Measurements from ENCODE around the gene SPTBN2. TPM values are rescaled to one million over a fixed set of nuclear protein-coding genes. Genes with fewer than 3 reads are reported as not detected.

Gene SPTBN2
- total RNA-seq, 1 experiment from 2014 or later = 0.57 TPM

DNA sequence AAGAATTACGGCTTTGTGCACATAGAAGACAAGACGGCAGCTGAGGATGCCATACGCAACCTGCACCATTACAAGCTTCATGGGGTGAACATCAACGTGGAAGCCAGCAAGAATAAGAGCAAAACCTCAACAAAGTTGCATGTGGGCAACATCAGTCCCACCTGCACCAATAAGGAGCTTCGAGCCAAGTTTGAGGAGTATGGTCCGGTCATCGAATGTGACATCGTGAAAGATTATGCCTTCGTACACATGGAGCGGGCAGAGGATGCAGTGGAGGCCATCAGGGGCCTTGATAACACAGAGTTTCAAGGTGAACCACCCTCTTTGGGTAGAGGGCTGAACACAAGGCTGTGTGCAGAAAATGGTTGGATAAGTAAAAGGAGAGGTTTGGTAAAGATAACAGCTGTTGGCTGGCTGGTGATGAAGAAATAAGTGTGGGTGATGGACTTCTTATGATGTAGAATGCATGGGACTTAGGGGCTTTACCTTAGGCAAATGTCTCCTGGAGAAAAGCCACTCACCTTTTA, 89.1 kb downstream of the SPTBN2 start:
- peak; percentile 18 for DNase-seq (ENCODE audit: low read depth)

DNA sequence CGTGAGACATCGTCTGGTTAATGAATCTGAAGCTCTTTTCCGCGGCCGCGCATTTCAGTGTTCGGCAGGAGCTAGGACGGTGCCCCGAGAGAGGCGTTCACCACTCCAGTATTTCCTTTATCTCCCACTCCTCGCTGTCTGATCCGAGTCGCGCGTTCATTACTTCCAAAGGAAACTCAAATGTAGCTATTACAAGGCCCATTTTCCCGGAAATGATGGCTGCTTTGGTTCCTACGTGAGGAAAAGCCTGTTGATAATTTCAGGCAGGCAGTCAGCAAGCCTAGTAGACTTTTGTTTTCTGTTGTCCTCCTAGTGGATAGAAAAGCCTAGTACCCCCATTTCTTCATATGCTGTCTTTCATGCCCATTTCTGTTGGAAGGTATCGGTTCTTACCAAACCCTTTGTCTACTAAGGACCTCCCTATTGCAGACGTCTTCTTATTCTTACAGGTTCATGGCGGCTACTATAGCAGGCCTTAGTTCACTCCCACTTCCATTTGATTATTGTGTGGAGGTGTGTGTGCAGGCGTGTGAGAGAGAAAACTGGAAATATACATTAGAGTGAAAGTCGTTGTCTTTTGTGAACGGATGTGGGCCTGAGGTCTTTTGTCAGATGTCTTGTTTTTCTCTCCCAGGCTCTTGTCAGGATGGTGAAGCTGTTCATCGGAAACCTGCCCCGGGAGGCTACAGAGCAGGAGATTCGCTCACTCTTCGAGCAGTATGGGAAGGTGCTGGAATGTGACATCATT, 89.8 kb downstream of the SPTBN2 start:
- peak; percentile 53 for DNase-seq (ENCODE audit: low read depth)

DNA sequence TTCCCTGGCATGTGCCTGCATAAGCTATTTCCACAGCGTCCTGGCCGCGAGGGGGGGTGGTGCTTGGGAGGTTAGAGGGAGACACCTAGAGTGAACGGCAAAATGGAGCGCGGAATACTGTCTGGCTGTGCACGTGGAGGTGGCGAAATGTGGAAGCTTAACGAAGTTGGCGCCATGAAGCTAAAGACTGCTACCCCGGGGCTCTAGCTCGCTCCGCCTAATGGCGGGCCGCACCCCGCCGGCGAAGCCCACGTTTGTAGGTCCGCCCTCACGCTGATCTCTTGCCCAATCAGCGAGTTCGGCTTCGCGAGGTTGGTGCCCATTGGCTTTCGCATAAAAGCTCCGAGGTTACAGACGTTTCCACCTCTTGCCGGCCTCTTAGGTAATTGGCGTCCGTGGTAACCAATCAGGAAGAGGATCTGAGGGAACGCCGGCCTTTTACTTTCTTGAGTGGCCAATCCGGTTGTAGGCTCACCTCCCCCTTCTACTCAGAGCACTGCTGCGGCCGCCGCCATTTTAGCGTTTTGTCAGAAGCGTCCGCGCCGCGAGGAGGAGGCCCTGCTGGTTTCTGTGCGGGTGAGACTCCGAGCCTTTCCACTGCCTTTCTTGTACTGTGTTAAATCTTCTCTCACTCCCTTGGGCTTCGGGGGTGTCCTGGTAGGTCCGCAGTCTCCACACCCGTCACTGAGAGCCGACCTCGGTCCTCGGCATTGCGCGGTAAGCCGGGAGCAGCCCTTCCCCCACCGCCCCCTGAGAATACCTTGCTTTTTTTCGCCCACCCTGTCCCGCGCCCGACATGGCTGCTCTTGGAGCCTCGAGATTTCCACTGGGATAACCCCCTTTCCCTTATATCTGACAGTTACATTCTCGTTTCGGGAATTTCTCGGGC, 90.6 kb downstream of the SPTBN2 start, which contains the start of gene RBM4:
RBM4 (plus strand) TSS at position 527 of the 889 bp plus-strand sequence. CDS start 1,009 bp downstream, outside the sequence.
- DNase-seq (ENCODE audit: low read depth) = peak; percentile 100

DNA sequence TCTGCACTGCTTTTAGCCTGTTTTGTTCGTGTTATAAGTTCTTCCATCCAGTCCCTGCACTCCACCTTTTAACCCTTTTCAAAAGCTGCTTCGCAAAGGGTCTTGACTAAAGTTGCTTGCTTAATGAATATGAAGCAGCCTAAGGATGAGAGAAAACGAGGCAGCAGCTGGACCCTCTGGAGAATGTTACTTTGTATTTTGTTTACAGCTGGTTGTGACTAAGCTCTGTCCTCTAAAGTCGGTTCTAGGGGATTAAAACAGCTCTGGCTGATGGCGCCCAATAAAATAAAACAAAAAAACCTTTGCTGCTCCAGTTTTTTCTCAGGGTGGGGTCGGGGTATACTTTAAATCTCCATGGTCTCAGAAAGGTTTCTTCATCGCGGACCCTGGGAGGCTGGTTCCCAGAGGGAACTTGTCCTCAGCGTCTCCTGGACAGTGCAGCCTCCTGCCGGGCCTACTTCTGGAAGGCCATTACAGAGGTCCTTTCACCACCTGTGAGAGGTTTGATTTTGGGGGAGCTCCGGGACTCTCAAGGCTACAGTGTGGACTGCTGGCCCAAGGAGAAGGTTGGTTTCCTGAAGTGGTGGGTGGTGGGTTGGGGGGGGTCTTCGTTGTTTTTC, 91.3 kb downstream of the SPTBN2 start:
- DNase-seq (ENCODE audit: low read depth) = peak; percentile 14

DNA sequence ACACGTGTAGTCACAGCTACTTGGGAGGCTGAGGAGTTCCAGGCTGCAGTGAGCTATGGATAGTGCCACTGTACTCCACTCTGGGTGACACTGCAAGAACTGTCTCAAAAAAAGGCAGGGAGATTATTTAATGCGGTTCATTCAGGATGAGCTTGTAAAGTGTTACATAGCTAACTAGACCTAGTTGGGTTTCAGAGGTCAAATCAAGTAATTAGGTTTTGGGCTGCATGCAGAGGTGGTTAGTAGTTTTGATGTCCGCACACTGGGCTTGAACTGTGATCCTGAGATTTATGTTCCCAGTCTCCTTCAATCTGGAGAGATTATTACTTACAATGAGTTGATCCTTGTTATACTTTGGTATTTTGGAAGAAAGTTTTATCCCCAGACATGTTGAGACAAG, 92.6 kb downstream of the SPTBN2 start:
- no peak for DNase-seq (ENCODE audit: low read depth)

Other genes starting within 250 kb of the SPTBN2 start
- 66.8 and 71.2 TPM in 2 replicates for gene DPP3, start 248.8 kb downstream of the SPTBN2 start, total RNA-seq (2014; rRNA removed)
- gene BBS1, start 218.6 kb downstream of the SPTBN2 start, total RNA-seq (2014; rRNA removed) = 19.0 and 26.2 TPM in 2 replicates
- 20.1 and 24.8 TPM in 2 replicates for gene ZDHHC24, start 183.2 kb downstream of the SPTBN2 start, total RNA-seq (2014; rRNA removed)
- gene ACTN3, start 182.3 kb downstream of the SPTBN2 start, total RNA-seq (2014; rRNA removed) = not detected in 2 replicates
- 25.1 and 28.9 TPM in 2 replicates for gene CTSF, start 160.6 kb downstream of the SPTBN2 start, total RNA-seq (2014; rRNA removed)
- gene CCDC87, start 136.2 kb downstream of the SPTBN2 start, total RNA-seq (2014; rRNA removed) = 0.34 and 0.51 TPM in 2 replicates
- 20.3 and 22.5 TPM in 2 replicates for gene CCS, start 136.0 kb downstream of the SPTBN2 start, total RNA-seq (2014; rRNA removed)
- 50.0 and 58.7 TPM in 2 replicates for gene RBM14, start 112.6 kb downstream of the SPTBN2 start, total RNA-seq (2014; rRNA removed)
- 86.4 and 87.6 TPM in 2 replicates for gene RBM4, start 90.5 kb downstream of the SPTBN2 start, total RNA-seq (2014; rRNA removed)
- gene RBM4B, start 51.3 kb downstream of the SPTBN2 start, total RNA-seq (2014; rRNA removed) = 23.5 and 33.2 TPM in 2 replicates
- gene RCE1, start 114.2 kb upstream of the SPTBN2 start, total RNA-seq (2014; rRNA removed) = 15.6 and 19.5 TPM in 2 replicates
- 14.1 and 16.9 TPM in 2 replicates for gene LRFN4, start 127.8 kb upstream of the SPTBN2 start, total RNA-seq (2014; rRNA removed)
- 6.2 and 6.3 TPM in 2 replicates for gene PC, start 229.2 kb upstream of the SPTBN2 start, total RNA-seq (2014; rRNA removed)
- not detected in 2 replicates for gene C11orf86, start 246.1 kb upstream of the SPTBN2 start, total RNA-seq (2014; rRNA removed)